Stimulated activated CD8-positive, alpha-beta memory T cell treated with anti-CD3 and anti-CD28 coated beads, Interleukin-12 subunit alpha, Interleukin-12 subunit beta, amount 100 ng/mL, for 4 hours (primary cell): ENCODE data around the gene MPZL1.

ENCODE experiments used
- DNase-seq: peaks from one replicate; pipeline ENCODE4 v3.0.0-alpha.2; 2020; ENCODE audit warnings: low read depth

Gene MPZL1

GRCh38 chr1:167751676-167752075, 29.9 kb downstream of the MPZL1 start:
- no peak for DNase-seq

- no peak for DNase-seq
These were observed 30.6 kb downstream of the MPZL1 start for GRCh38 chr1:167752219-167752985.

- DNase-seq, result no peak
These were observed 33.9 kb downstream of the MPZL1 start for GRCh38 chr1:167755654-167756053.

GRCh38 chr1:167756730-167757405, 35.1 kb downstream of the MPZL1 start:
- DNase-seq, result no peak

- DNase-seq, result no peak
These were observed 35.9 kb downstream of the MPZL1 start for GRCh38 chr1:167757433-167758309.

GRCh38 chr1:167761400-167761799, 39.6 kb downstream of the MPZL1 start:
- no peak for DNase-seq

- DNase-seq, result no peak
These were observed 40.4 kb downstream of the MPZL1 start for GRCh38 chr1:167762061-167762746.

GRCh38 chr1:167763525-167764220, 41.9 kb downstream of the MPZL1 start:
- DNase-seq, result no peak

GRCh38 chr1:167764458-167765330, 42.9 kb downstream of the MPZL1 start:
- no peak for DNase-seq

- no peak for DNase-seq
These were observed 43.7 kb downstream of the MPZL1 start for GRCh38 chr1:167765496-167765895.

GRCh38 chr1:167766538-167766937, 44.8 kb downstream of the MPZL1 start:
- DNase-seq, result no peak

GRCh38 chr1:167767761-167768160, 46.0 kb downstream of the MPZL1 start:
- DNase-seq, result no peak

- no peak for DNase-seq
These were observed 48.3 kb downstream of the MPZL1 start for GRCh38 chr1:167770127-167770526.

- DNase-seq, result no peak
These were observed 50.7 kb downstream of the MPZL1 start for GRCh38 chr1:167772436-167772835.

GRCh38 chr1:167773516-167773915, 51.7 kb downstream of the MPZL1 start:
- no peak for DNase-seq

GRCh38 chr1:167774710-167775109, 52.9 kb downstream of the MPZL1 start:
- no peak for DNase-seq

- no peak for DNase-seq
These were observed 53.4 kb downstream of the MPZL1 start for GRCh38 chr1:167775178-167775577.

- DNase-seq, result no peak
These were observed 54.4 kb downstream of the MPZL1 start for GRCh38 chr1:167776151-167776550.

- DNase-seq, result no peak
These were observed 55.0 kb downstream of the MPZL1 start for GRCh38 chr1:167776616-167777268.

- DNase-seq, result no peak
These were observed 55.5 kb downstream of the MPZL1 start for GRCh38 chr1:167777269-167777650.
